GM23338 (cell line): ENCODE measurements around the gene CADPS.

Experiments
- EZH2 ChIP-seq: fragments of 200-600 bp; sonication (generic); IDR thresholded peaks from one replicate; pipeline ENCODE4 v1.8.0; 2017; ENCODE audit warnings: antibody characterized with exemption, mild to moderate bottlenecking, low read depth; ENCODE audit not compliant: unreplicated experiment
- EZH2phosphoT487 ChIP-seq: fragments of 200-600 bp; sonication (generic); IDR thresholded peaks from one replicate; pipeline ENCODE4 v1.8.1; 2018; ENCODE audit warnings: antibody characterized with exemption; ENCODE audit not compliant: unreplicated experiment
- NANOG ChIP-seq: IDR thresholded peaks from 2 replicates; pipeline ENCODE4 v1.6.1; 2016; ENCODE audit warnings: antibody characterized with exemption, borderline replicate concordance
- POLR2AphosphoS5 ChIP-seq: IDR thresholded peaks from 2 replicates; pipeline ENCODE4 v1.6.1; 2016; ENCODE audit warnings: antibody characterized with exemption, low read depth
- REST ChIP-seq: IDR thresholded peaks from one replicate; pipeline ENCODE4 v1.6.1; 2018; ENCODE audit warnings: antibody characterized with exemption; ENCODE audit not compliant: unreplicated experiment
- ZNF331 ChIP-seq: fragments of 250-450 bp; sonication (Bioruptor Pico); IDR thresholded peaks from 2 replicates; pipeline ENCODE4 v1.5.0; 2020; ENCODE audit warnings: low read depth, mild to moderate bottlenecking, moderate library complexity
- TF ChIP-seq, protein P1 (sequence below), 2 experiments: fragments of 200-600 bp in 1 of 2; sonication (generic) in 1 of 2; conservative IDR thresholded peaks; 2 replicates each; pipeline versions ENCODE4 v1.5.1 to v1.6.1; 2016 to 2017; ENCODE audit warnings: antibody characterized with exemption in 2 of 2, low read depth in 2 of 2, mild to moderate bottlenecking in 2 of 2, moderate library complexity in 1 of 2

- TF ChIP-seq POLR2AphosphoS5, result no peak
- TF ChIP-seq, protein P1, sequence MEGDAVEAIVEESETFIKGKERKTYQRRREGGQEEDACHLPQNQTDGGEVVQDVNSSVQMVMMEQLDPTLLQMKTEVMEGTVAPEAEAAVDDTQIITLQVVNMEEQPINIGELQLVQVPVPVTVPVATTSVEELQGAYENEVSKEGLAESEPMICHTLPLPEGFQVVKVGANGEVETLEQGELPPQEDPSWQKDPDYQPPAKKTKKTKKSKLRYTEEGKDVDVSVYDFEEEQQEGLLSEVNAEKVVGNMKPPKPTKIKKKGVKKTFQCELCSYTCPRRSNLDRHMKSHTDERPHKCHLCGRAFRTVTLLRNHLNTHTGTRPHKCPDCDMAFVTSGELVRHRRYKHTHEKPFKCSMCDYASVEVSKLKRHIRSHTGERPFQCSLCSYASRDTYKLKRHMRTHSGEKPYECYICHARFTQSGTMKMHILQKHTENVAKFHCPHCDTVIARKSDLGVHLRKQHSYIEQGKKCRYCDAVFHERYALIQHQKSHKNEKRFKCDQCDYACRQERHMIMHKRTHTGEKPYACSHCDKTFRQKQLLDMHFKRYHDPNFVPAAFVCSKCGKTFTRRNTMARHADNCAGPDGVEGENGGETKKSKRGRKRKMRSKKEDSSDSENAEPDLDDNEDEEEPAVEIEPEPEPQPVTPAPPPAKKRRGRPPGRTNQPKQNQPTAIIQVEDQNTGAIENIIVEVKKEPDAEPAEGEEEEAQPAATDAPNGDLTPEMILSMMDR (conservative IDR thresholded peaks at IDR 0.05; ENCODE audit: low read depth in 2 of 2), result peak in 1 of 2 experiments; percentile 66; a peak in 1 of 4 replicates
- TF ChIP-seq EZH2, result no peak
- TF ChIP-seq EZH2phosphoT487, result no peak
- TF ChIP-seq REST, result no peak
- TF ChIP-seq NANOG, result no peak
- TF ChIP-seq ZNF331, result no peak
These were observed 1.8 kb downstream of the CADPS start for GRCh38 chr3:62873451-62873760.
